Ectodermal cell (in vitro differentiated cells): Measurements from ENCODE around the gene POLDIP2.

Experiments
- H3K27ac ChIP-seq: 2 replicates; pipeline ENCODE4 v1.7.0; 2013; ENCODE audit warnings: mild to moderate bottlenecking, low read depth, low read length; ENCODE audit not compliant: insufficient read depth, poor library complexity, severe bottlenecking
- H3K27me3 ChIP-seq: 2 replicates; pipeline ENCODE4 v1.7.0; 2013; ENCODE audit warnings: mild to moderate bottlenecking, low read length; ENCODE audit not compliant: insufficient read depth, control insufficient read depth, poor library complexity, severe bottlenecking
- H3K36me3 ChIP-seq: one replicate; pipeline ENCODE4 v1.7.0; 2013; ENCODE audit warnings: low read length; ENCODE audit not compliant: control insufficient read depth, insufficient read depth
- H3K4me1 ChIP-seq: one replicate; pipeline ENCODE4 v1.7.0; 2013; ENCODE audit warnings: low read length; ENCODE audit not compliant: control insufficient read depth, insufficient read depth
- H3K4me3 ChIP-seq: 2 replicates; pipeline ENCODE4 v1.7.0; 2013; ENCODE audit warnings: low read depth, low read length, control low read depth; ENCODE audit not compliant: insufficient read depth
- H3K9me3 ChIP-seq: 2 replicates; pipeline ENCODE4 v1.7.0; 2013; ENCODE audit warnings: mild to moderate bottlenecking, low read length, moderate library complexity; ENCODE audit not compliant: control insufficient read depth
- WGBS, 2 experiments: methylation state at CpG; one replicate each; pipeline ENCODE4 v1.1.7; 2013; ENCODE audit warnings: missing lambda C conversion rate in 2 of 2; 5-methylcytosine and 5-hydroxymethylcytosine counted together

Gene POLDIP2

DNA sequence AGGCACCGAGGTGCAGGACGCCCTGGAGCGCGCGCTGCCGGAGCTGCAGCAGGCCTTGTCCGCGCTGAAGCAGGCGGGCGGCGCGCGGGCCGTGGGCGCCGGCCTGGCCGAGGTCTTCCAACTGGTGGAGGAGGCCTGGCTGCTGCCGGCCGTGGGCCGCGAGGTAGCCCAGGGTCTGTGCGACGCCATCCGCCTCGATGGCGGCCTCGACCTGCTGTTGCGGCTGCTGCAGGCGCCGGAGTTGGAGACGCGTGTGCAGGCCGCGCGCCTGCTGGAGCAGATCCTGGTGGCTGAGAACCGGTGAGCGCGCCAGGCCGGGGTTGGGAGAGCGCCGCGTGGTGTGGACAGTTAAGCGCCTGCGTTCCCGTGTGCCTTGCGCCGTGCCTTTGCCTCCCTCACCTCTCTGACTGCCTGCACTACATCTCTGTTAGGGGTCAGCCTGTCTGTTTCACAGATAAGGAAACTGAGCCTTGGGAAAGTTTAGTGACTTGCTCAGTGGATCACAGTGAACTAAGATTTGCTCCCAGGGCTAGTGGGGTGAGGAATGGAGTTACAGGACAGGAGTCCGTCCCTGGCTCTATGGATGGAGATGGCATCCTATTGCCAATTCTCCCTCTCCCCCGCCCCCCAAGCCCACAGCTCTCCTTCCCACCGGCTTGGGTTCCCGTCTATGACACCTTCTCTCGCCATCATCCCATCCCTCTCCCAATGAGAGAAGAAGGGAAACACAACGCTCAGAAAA lies 15.0 kb upstream of the POLDIP2 start:
- Histone ChIP-seq H3K4me1 (peaks cover 13% of the 10 kb centered on the region), H3K9me3 (no peaks in the 10 kb centered on the region), H3K27me3 (peaks cover 34% of the 10 kb centered on the region), H3K4me3 (peak overlapping the region; percentile 46), H3K27ac (no peak overlapping the region), H3K36me3 (no peaks in the 10 kb centered on the region)
- 12 to 14% methylated on average over 53 of the region's 53 CpGs for WGBS, 2 experiments

DNA sequence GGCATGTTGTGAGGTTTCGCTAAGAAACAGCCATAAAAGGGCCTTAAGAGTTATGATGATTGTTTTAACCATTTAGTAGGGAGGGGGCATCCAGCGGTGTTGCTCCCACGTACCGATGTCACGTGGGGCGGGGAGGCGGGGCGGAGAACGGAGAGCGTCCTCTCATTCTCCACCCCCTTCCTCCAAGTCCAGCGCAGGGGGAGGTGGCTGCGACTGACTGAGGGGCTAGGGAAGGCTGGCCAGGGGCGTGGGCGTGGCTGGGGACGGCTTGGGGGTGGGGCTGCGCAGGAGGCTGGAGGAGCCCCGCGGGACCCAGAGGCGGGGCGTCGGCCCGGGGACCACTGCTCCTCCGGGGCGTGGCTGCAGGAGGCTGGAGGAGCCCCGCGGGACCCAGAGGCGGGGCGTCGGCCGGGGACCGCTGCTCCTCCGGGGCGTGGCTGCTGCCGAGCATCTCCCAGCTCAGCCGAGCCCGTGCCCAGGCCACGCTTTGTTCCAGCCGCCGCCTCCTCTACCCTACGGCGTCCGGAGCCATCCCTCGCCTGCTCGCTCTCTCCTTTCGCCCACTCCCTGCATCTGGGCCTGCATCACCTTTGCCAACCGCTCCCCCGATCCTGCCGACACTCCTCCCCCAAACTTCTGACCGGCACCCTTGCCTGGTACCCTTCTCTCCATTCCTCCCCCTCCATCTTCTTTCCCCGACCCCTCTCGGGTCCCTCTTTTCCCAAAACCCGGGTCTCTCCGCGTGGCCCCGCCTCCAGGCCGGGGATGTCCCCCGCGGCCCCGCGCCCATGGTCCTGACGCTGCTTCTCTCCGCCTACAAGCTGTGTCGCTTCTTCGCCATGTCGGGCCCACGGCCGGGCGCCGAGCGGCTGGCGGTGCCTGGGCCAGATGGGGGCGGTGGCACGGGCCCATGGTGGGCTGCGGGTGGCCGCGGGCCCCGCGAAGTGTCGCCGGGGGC lies 14.2 kb upstream of the POLDIP2 start, which contains the start of gene SARM1:
TSS of gene SARM1 (plus strand) at position 450 of the 958 bp plus-strand sequence. CDS start at position 789, 339 bp downstream.
- peaks cover 34% of the 10 kb centered on the region for H3K27me3 ChIP-seq
- H3K4me3 ChIP-seq = peak within 1 kb of the TSS; percentile 46
- peak within 1 kb of the TSS; percentile 56 for H3K27ac ChIP-seq
- no peaks in the 10 kb centered on the region for H3K36me3 ChIP-seq
- no peaks in the 10 kb centered on the region for H3K9me3 ChIP-seq
- peaks cover 13% of the 10 kb centered on the region for H3K4me1 ChIP-seq
- 0 to 1% methylated on average over 80 of the region's 80 CpGs for WGBS, 2 experiments

DNA sequence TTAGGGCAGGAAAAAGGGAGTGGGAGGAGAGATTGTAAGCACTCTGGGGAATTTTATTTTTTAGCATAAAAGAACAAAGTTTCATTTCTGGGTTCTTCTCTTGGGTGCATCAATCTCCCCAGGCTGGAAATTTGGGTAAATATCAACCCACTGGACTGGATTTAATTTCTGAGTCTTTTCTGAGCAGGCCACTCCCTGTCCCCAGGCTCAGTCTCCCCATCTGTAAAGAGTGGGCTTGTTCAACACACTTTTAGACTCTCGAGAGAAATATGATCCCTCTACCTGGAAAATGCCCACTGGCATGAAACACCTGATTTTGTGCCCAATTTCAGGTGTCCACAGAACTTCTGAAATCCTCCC lies 13.4 kb upstream of the POLDIP2 start:
- H3K4me3 ChIP-seq = no peak overlapping the region
- H3K27me3 ChIP-seq = peaks cover 34% of the 10 kb centered on the region

DNA sequence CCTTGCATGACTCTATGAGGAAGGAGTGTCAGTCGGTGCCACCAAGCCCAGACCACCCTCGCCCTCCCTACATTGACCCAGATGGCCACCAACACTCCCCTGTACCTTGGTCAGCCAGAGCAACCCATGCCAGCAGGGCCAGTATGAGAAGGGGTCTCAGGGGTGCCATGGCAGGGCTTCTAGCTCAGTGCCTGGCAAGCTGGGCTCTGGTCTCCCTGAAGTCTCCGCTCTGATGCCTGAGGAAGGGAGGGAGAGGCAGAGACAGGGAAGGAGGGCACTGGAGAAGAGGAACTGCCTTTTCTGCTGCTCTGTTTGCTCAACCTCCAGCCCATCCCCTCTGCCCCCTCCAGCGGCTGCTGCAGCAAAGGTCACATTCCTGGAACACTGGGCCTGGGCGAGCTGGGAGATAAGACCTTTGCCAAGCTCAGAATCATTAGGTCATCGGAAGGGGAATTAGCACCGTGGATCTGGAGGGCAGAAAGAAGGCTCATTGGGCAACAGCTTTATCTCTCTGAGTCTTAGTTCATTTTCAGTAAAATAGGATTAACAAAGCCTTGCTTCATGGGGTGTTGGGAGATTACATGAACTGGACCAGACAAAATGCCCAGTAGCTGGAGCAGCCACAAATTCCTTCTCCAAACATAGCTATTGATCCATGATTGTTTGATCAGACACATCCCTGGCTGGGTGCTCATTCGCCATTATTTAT lies 12.9 kb upstream of the POLDIP2 start, which contains the start of gene VTN:
TSS of gene VTN (minus strand) at position 273 of the 709 bp plus-strand sequence. CDS start at position 169, 104 bp downstream.
- Histone ChIP-seq H3K36me3 (no peaks in the 10 kb centered on the region), H3K27ac (peak within 1 kb of the TSS; percentile 56), H3K4me3 (no peak within 1 kb of the TSS), H3K9me3 (no peaks in the 10 kb centered on the region), H3K4me1 (peaks cover 13% of the 10 kb centered on the region), H3K27me3 (peaks cover 34% of the 10 kb centered on the region)
- WGBS, 2 experiments = 50 to 55% methylated on average over 8 of the region's 8 CpGs

More for the DNA sequence above, 13.4 kb upstream of the POLDIP2 start:
- Histone ChIP-seq H3K27ac (peak overlapping the region; percentile 56), H3K36me3 (no peaks in the 10 kb centered on the region), H3K9me3 (no peaks in the 10 kb centered on the region), H3K4me1 (peaks cover 13% of the 10 kb centered on the region)
- 88 to 96% methylated on average over 1 of the region's 1 CpG for WGBS, 2 experiments

DNA sequence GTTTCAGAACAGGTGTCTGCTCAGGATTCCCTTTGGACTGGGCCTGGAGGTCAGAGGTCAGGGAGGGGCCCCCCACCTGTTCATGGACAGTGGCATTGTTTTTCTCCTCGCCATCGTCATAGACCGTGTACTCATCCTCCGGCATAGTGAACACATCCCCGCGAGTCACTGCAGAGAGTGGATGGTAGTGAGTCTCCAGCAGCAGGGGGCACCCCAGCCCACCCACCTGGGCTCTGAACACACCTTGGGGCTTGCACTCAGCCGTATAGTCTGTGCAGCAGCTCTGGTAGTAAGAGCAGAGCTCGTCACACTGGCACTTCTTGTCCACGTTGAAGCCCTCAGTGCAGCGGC lies 12.3 kb upstream of the POLDIP2 start:
- 83 to 87% methylated on average over 10 of the region's 10 CpGs for WGBS, 2 experiments
- Histone ChIP-seq H3K27me3 (peaks cover 30% of the 10 kb centered on the region), H3K36me3 (no peaks in the 10 kb centered on the region), H3K27ac (no peak overlapping the region), H3K4me1 (peaks cover 13% of the 10 kb centered on the region), H3K9me3 (no peaks in the 10 kb centered on the region), H3K4me3 (no peak overlapping the region)

DNA sequence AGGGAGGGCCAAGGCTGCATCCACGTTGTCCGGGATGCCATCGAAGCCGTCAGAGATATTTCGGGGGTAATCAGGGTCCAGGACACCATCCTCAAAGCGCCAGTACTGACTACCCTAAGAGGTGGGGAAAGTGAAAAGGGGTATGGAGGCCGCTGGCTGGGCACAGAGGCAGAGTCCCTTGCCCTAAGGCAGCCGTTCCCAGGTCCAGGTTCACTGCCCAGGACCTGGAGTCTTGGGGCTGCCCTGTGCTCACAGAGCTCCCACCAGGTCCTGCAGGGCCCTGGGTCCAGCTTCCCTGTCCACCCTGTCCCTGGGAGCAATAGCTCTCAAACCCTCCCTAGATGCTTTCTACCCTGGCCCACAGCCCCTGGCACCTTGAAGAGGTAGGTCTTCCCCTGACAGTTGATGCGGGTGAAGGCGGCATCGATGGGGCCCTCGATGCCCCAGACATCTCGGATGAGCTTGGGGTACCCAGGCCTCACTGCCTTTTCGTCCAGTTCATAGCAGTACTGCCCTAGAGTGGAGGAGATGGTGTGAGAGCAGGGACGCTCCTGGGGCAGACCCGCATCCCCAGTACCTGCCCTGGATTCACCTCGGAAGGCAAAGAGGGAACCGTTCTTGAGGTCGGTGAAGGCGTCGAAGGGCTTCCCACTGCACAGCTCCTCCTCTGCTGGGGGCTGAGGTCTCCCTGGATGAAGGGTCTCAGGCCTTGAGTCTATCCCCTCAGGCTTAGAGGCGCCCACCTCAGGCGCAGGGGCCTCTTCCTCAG lies 11.8 kb upstream of the POLDIP2 start:
- Histone ChIP-seq H3K27me3 (peaks cover 24% of the 10 kb centered on the region), H3K4me1 (peaks cover 13% of the 10 kb centered on the region), H3K9me3 (no peaks in the 10 kb centered on the region), H3K27ac (no peak overlapping the region), H3K4me3 (no peak overlapping the region), H3K36me3 (no peaks in the 10 kb centered on the region)
- WGBS, 2 experiments = 92 to 95% methylated on average over 23 of the region's 23 CpGs

DNA sequence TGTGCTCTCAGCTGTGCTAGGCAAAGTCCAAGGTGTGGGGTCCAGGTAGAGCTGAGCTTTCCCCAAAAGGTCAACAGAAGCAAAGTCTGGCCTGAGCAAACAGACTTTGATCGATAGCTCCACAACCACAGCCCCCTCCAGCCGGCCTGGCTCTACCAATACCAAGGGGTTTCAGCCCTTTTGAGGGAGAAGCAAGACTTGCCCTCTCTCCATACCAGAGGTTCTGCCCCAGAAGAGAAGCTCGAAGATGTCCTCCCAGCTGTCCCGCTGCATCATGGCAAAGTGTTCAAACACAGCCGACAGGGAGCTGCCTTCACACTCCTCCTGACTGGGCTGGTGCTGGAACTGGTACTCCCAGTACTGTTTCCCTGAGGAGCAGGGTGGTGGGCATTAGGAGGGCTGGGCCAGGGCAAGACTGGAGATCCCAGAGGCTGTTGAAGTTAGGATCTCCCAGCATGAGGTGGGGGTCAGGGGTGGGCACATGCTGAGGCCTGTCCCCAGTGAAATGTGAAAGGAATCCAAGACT lies 11.0 kb upstream of the POLDIP2 start:
- 90 to 96% methylated on average over 5 of the region's 5 CpGs for WGBS, 2 experiments
- H3K9me3 ChIP-seq = no peaks in the 10 kb centered on the region

DNA sequence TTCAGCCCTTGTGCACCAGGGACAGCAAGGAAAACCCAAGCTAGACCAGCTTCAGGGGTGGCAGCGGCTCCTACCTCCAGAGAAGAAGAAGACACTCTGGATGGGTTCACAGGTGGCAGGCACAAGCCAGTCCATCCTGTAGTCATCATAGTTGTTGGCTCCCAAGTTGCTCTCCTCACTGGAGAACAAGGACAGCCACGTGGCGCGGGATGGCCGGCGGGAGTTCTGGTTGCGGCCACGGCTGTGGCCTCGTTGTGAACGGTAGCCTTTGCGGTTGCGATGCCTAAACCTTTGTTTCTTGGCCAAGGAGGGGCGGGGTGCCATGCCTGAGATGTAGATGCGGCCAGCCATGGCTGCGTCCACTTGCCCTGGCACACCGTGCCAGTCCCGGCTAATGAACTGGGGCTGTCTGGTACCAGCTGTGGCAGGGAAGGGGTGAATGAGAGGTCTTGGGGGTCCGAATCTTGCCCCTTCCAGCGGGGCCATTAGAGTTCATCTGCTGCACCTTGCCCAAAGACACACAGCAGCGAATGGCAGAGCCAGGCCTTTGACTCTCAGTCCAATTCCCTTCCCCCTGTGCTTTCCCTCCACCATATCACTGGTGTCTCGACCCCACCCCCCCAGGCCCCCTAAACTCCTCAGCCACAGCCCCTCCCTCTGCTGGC lies 10.4 kb upstream of the POLDIP2 start:
- no peaks in the 10 kb centered on the region for H3K9me3 ChIP-seq
- no peak overlapping the region for H3K4me3 ChIP-seq
- peaks cover 13% of the 10 kb centered on the region for H3K4me1 ChIP-seq
- H3K27me3 ChIP-seq = peaks cover 11% of the 10 kb centered on the region
- WGBS, 2 experiments = 91 to 92% methylated on average over 21 of the region's 21 CpGs
- H3K36me3 ChIP-seq = no peaks in the 10 kb centered on the region
- H3K27ac ChIP-seq = no peak overlapping the region

More for the DNA sequence above, 11.0 kb upstream of the POLDIP2 start:
- Histone ChIP-seq H3K36me3 (no peaks in the 10 kb centered on the region), H3K4me3 (no peak overlapping the region), H3K27ac (no peak overlapping the region), H3K27me3 (peaks cover 17% of the 10 kb centered on the region), H3K4me1 (peaks cover 13% of the 10 kb centered on the region)

DNA sequence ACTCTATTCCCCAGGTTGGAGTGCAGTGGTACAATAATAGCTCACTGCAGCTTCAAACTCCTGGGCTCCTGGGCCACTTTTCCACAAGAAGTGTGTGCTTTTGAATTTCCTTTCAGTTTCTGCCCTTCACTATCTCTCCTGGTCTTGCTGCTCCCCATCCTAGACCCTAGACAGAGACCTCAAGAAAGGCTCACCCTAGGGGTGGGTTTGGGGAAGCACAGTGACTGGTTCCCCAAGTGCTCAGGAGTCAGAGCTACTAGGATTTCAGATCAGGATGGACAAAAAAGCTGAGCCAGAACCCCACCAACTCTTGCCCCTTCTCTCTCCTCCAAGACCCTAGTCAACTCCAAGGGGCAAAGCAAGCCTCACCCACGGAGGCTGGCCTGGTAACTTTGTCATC lies 9.3 kb upstream of the POLDIP2 start:
- no peak overlapping the region for H3K27ac ChIP-seq
- no peaks in the 10 kb centered on the region for H3K27me3 ChIP-seq
- H3K4me3 ChIP-seq = no peak overlapping the region
- H3K4me1 ChIP-seq = peaks cover 13% of the 10 kb centered on the region
- H3K9me3 ChIP-seq = no peaks in the 10 kb centered on the region
- H3K36me3 ChIP-seq = no peaks in the 10 kb centered on the region
- 82% methylated on average over 1 of the region's 1 CpG for WGBS, 2 experiments
